Testis (tissue), 2 donors: ENCODE results near the gene NASP.

Experiments
- CTCF ChIP-seq, 3 experiments: fragments of 450-650 bp in 2 of 3; fragments of 200-600 bp in 1 of 3; sonication (generic) in 1 of 3; IDR thresholded peaks; one replicate each; pipeline ENCODE4 v1.5.1; 2016 to 2019; ENCODE audit warnings: antibody characterized with exemption in 3 of 3, mild to moderate bottlenecking in 2 of 3, moderate library complexity in 1 of 3
- POLR2A ChIP-seq: fragments of 450-650 bp; IDR thresholded peaks from one replicate; pipeline ENCODE4 v1.6.1; 2017; ENCODE audit warnings: antibody characterized with exemption, mild to moderate bottlenecking, moderate library complexity

- TF ChIP-seq CTCF (IDR thresholded peaks at IDR 0.05) (no peak), POLR2A (no peak)
These were observed 10.5 kb upstream of the NASP start for GRCh38 chr1:45573231-45573804.
